ENCODE data around the gene TKTL1. TPM values are rescaled to one million over a fixed set of nuclear protein-coding genes. Genes with fewer than 3 reads are reported as not detected.
A peak's percentile ranks its signal among the peaks of the same experiment; 100 is the strongest.

TKTL1 gene
- total RNA-seq, 4 donors from 2014 or later, result 0.24 to 0.51 (median 0.34) TPM; not detected in 1

DNA sequence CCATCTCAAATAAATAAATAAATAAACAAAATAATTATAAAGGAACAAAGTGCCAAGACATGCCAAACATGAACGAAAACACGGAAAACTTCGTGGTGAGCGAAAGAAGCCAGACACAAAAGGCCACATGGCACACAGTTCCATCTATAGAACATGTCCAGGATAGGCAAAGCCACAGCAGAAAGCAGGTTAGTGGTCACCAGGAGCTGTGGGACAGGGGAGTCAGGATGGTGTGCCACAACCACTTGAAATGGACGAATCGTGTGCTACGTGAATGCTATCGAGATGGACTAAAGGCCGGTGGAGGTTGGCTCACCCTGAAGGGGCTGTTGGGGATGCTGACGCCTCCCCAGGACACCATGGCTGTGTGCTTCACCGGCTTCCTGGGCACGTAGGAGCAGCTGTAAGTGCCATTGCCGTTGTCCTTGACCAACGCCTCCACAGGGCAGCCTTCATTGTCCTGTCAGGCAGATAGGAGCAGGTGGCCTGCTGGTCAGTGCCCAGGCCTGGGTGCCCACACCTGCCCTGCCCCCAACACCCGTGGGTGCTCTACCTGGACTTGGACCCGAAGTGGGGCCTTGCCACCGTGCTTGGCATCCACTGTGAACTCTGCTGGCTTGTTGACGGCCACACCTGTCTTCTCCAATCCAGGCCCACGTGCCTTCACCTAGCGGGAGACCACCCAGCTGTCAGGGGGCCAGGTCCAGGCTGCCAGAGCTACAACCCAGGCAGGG is 68.3 kb downstream of the TKTL1 start:
- TF ChIP-seq POLR2A (IDR thresholded peaks at IDR 0.05) (no peak), POLR2AphosphoS5 (IDR thresholded peaks at IDR 0.05) (no peak), CTCF (IDR thresholded peaks at IDR 0.05) (no peak), EP300 (IDR thresholded peaks at IDR 0.05) (no peak)
- Histone ChIP-seq H3K4me3 (no peak overlapping the region), H3K4me1 (peaks cover 27% of the 10 kb centered on the region), H3K27ac (no peak overlapping the region), H3K9me3 (no peaks in the 10 kb centered on the region), H3K27me3 (no peaks in the 10 kb centered on the region), H3K36me3 (peaks cover 77% of the 10 kb centered on the region)
- DNase-seq (ENCODE audit: low spot score in 2 of 2), result no peak
- WGBS, result 88% methylated on average over 12 of the region's 20 CpGs

- Histone ChIP-seq H3K9me3 (no peaks in the 10 kb centered on the region), H3K4me3 (no peak overlapping the region)
- TF ChIP-seq POLR2AphosphoS5 (IDR thresholded peaks at IDR 0.05), result no peak
- no peak for TF ChIP-seq CTCF (IDR thresholded peaks at IDR 0.05)
- TF ChIP-seq EP300 (IDR thresholded peaks at IDR 0.05), result no peak
- TF ChIP-seq POLR2A (IDR thresholded peaks at IDR 0.05), result no peak
Observed at GRCh38 chrX:154365052-154365600, 69.5 kb downstream of the TKTL1 start.

DNA sequence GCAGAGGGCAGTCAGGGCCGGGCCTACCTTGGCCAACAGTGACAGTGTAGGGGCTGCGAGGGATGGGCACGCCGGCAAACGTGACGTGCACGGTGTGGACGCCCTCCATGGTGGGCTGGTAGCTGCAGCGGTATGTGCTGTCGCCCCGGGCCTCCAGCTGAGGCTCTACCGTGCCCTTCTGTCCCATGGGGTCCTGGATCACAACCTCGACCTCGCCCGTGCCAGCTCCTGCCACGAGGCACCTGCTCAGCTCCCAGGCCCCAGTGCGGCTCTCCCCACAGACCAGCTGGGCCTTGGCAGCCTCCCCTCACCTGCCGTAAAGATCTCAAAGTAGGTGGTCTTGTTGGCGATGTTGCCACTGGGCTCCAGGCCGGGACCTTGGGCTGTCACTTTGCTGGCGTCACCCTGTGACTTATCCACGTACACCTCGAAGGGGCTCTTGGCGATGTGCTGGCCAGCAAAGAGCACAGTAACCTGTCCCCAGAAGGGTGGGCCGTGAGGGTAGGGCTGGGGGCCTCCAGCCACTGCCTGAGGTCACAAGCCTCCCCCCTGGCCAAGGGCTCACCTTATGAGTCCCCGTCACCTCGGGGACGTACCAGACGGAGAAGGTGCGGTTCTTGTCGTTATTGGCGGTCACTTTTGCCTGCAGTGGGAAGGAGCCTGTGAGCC is 70.5 kb downstream of the TKTL1 start:
- Histone ChIP-seq H3K4me3 (no peak overlapping the region), H3K27me3 (no peaks in the 10 kb centered on the region), H3K27ac (no peak overlapping the region), H3K36me3 (peaks cover 58% of the 10 kb centered on the region), H3K9me3 (no peaks in the 10 kb centered on the region), H3K4me1 (peaks cover 28% of the 10 kb centered on the region)
- WGBS, result 90% methylated on average over 12 of the region's 32 CpGs
- no peak for DNase-seq (ENCODE audit: low spot score in 2 of 2)
- TF ChIP-seq CTCF (IDR thresholded peaks at IDR 0.05), result no peak
- TF ChIP-seq EP300 (IDR thresholded peaks at IDR 0.05), result no peak
- no peak for TF ChIP-seq POLR2A (IDR thresholded peaks at IDR 0.05)
- TF ChIP-seq POLR2AphosphoS5 (IDR thresholded peaks at IDR 0.05), result no peak

More at GRCh38 chrX:154365052-154365600, 69.5 kb downstream of the TKTL1 start:
- 89% methylated on average over 10 of the region's 20 CpGs for WGBS
- DNase-seq (ENCODE audit: low spot score in 2 of 2), result no peak
- H3K36me3 ChIP-seq, result peaks cover 64% of the 10 kb centered on the region
- H3K4me1 ChIP-seq, result peaks cover 28% of the 10 kb centered on the region
- no peaks in the 10 kb centered on the region for H3K27me3 ChIP-seq
- no peak overlapping the region for H3K27ac ChIP-seq

GRCh38 chrX:154366666-154367055 is 71.1 kb downstream of the TKTL1 start:
- H3K27me3 ChIP-seq, result no peaks in the 10 kb centered on the region
- peaks cover 53% of the 10 kb centered on the region for H3K36me3 ChIP-seq
- no peaks in the 10 kb centered on the region for H3K9me3 ChIP-seq
- peaks cover 31% of the 10 kb centered on the region for H3K4me1 ChIP-seq
- H3K27ac ChIP-seq, result peak overlapping the region; percentile 90
- 83% methylated on average over 9 of the region's 11 CpGs for WGBS
- no peak for DNase-seq (ENCODE audit: low spot score in 2 of 2)
- peak overlapping the region; percentile 5 for H3K4me3 ChIP-seq
- TF ChIP-seq POLR2AphosphoS5 (IDR thresholded peaks at IDR 0.05) (peak in 1 of 3 donors; percentile 18), EP300 (IDR thresholded peaks at IDR 0.05) (no peak)

DNA sequence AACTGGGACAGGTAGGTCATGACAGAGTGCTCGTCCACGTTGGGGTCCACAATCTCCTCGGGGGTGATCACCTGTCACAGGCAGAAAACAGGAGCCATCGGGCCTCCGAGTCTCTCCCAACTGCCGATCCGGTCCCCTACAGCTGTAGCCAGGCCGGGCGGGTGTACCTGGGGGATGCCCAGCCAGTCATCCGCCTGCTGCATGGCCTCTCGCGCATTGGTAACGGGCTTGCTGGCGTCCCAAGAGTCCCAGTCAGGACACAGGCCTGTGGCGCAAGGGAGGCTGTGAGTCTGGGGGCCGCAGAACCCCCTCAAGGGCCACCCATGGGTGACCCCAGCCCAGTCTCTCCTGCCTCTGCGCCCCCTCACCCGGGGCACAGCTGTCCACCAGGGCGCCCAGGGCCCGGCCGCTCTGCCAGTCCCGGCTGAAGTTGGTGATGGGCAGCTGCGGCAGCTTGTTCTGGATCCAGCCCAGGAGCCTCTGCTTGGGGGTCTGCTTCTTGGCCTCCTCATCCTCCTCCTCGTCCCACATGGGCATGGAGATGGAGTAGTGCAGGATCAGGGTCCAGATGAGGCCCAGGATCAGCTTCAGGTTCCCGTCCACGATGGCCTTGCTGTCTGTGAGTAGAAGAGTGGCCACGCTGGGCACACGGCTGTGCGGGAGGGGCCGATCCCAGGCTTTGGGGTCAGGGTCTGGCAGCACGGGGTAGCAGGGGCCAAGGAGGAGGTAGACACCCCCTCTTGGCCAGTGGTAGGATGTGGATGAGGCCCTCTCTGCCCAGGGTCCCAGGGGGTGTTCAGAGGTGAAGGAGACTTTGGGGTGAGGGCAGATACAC is 72.1 kb downstream of the TKTL1 start:
- peaks cover 42% of the 10 kb centered on the region for H3K36me3 ChIP-seq
- DNase-seq (ENCODE audit: low spot score in 2 of 2), result no peak
- 88% methylated on average over 19 of the region's 31 CpGs for WGBS
- H3K9me3 ChIP-seq, result no peaks in the 10 kb centered on the region
- no peak for TF ChIP-seq EP300 (IDR thresholded peaks at IDR 0.05)
- no peak for TF ChIP-seq POLR2AphosphoS5 (IDR thresholded peaks at IDR 0.05)
- no peak for TF ChIP-seq POLR2A (IDR thresholded peaks at IDR 0.05)
- no peak for TF ChIP-seq CTCF (IDR thresholded peaks at IDR 0.05)
- H3K4me3 ChIP-seq, result peak overlapping the region; percentile 67
- H3K27me3 ChIP-seq, result no peaks in the 10 kb centered on the region
- H3K4me1 ChIP-seq, result peaks cover 41% of the 10 kb centered on the region
- peak overlapping the region; percentile 90 for H3K27ac ChIP-seq
